Caco-2 (cell line): ENCODE measurements around the gene SPPL2A. TPM values are rescaled to one million over a fixed set of nuclear protein-coding genes. Genes with fewer than 3 reads are reported as not detected.
A peak's percentile ranks its signal among the peaks of the same experiment; 100 is the strongest.

Experiments
- BruUV-seq: library from RNA; stranded (reverse); fragments of 400-500 nt; replicated peaks from 2 replicates; lab custom pipeline; 2021; lab: Mats Ljungman, UMichigan
- CTCF ChIA-PET: fragments of 300-600 bp; sonication (Branson Sonifier 250); formaldehyde crosslinking; loops from one replicate; lab custom pipeline; 2022; ENCODE audit warnings: antibody characterized with exemption; lab: Charles Lee
- POLR2A ChIA-PET: fragments of 300-600 bp; sonication (Branson Sonifier 250); formaldehyde crosslinking; loops from one replicate; lab custom pipeline; 2022; ENCODE audit warnings: antibody characterized with exemption; lab: Charles Lee
- DNase-seq, 2 experiments: peaks; one replicate each; pipeline versions ENCODE4 v3.0.0 to v3.0.0-alpha.2; 2020 to 2022
- H3K27me3 ChIP-seq: replicated peaks from 2 replicates; pipeline ENCODE4 v1.6.0; 2011; ENCODE audit warnings: low read length; ENCODE audit not compliant: control insufficient read depth, insufficient read depth
- H3K36me3 ChIP-seq: 2 replicates; pipeline ENCODE4 v1.5.1; 2011; ENCODE audit warnings: low read length; ENCODE audit not compliant: control insufficient read depth, insufficient read depth
- H3K4me1 ChIP-seq: fragments of 250-450 bp; sonication (Bioruptor Pico); 2 replicates; pipeline ENCODE4 v1.5.1; 2020; ENCODE audit warnings: mild to moderate bottlenecking
- H3K4me3 ChIP-seq: 2 replicates; pipeline ENCODE4 v1.5.1; 2011; ENCODE audit warnings: low read depth, mild to moderate bottlenecking, control low read depth, low read length
- H3K9me3 ChIP-seq: fragments of 250-450 bp; sonication (Bioruptor Pico); 2 replicates; pipeline ENCODE4 v1.5.1; 2020; ENCODE audit warnings: mild to moderate bottlenecking, moderate library complexity
- H3K27ac Mint-ChIP-seq: one replicate; pipeline ENCODE4 v1.8.0; 2022; ENCODE audit warnings: mixed read lengths; ENCODE audit not compliant: unreplicated experiment
- H3K27me3 Mint-ChIP-seq: one replicate; pipeline ENCODE4 v1.8.0; 2022; ENCODE audit warnings: mixed read lengths; ENCODE audit not compliant: insufficient read depth, unreplicated experiment
- H3K36me3 Mint-ChIP-seq: one replicate; pipeline ENCODE4 v1.8.0; 2022; ENCODE audit warnings: mild to moderate bottlenecking, mixed read lengths; ENCODE audit not compliant: insufficient read depth, unreplicated experiment
- H3K4me1 Mint-ChIP-seq: one replicate; pipeline ENCODE4 v1.8.0; 2022; ENCODE audit warnings: low read depth, mixed read lengths; ENCODE audit not compliant: unreplicated experiment
- H3K4me3 Mint-ChIP-seq: one replicate; pipeline ENCODE4 v1.8.0; 2022; ENCODE audit warnings: mild to moderate bottlenecking, moderate library complexity, mixed read lengths; ENCODE audit not compliant: unreplicated experiment
- H3K9me3 Mint-ChIP-seq: one replicate; pipeline ENCODE4 v1.8.0; 2022; ENCODE audit warnings: mixed read lengths; ENCODE audit not compliant: unreplicated experiment
- CTCF ChIP-seq, 2 experiments: fragments of 200-600 bp in 1 of 2; IDR thresholded peaks; 1 replicate in 1 of 2; 2 replicates in 1 of 2; pipeline versions ENCODE4 v1.5.1 to v1.8.0; 2011 to 2022; ENCODE audit warnings: antibody characterized with exemption in 1 of 2, control low read depth in 1 of 2, inconsistent platforms in 1 of 2, low read depth in 1 of 2, low read length in 1 of 2, mild to moderate bottlenecking in 1 of 2, moderate library complexity in 1 of 2; ENCODE audit not compliant: insufficient read depth in 1 of 2, severe bottlenecking in 1 of 2, unreplicated experiment in 1 of 2
- intact Hi-C: fragments of 100-400 bp; cut with micrococcal nuclease; formaldehyde crosslinking; loops from one replicate; pipeline ENCODE4 v1.10.0; 2022; ENCODE audit not compliant: unreplicated experiment
- total RNA-seq: library from RNA; stranded (reverse); gene quantifications from 2 replicates; pipeline ENCODE4 v1.2.3, GENCODE V29; 2022

Gene SPPL2A
- total RNA-seq, 1 experiment from 2014 or later, result 131 TPM

- Mint-ChIP-seq H3K27me3 (no peaks in the 10 kb centered on the region), H3K9me3 (no peaks in the 10 kb centered on the region), H3K27ac (peak overlapping the region; percentile 43), H3K36me3 (peaks cover 84% of the 10 kb centered on the region), H3K4me3 (no peak overlapping the region), H3K4me1 (peaks cover 8% of the 10 kb centered on the region)
- Histone ChIP-seq H3K9me3 (no peaks in the 10 kb centered on the region), H3K27me3 (no peaks in the 10 kb centered on the region), H3K4me3 (no peak overlapping the region), H3K4me1 (0 out of 2 replicates have a peak, but pooled peaks cover 2% of the 10 kb centered on the region), H3K36me3 (no peaks in the 10 kb centered on the region; the same call in none of the 2 replicates)
- no TSS peak for BruUV-seq
- CTCF ChIA-PET, result no interaction called here
- intact Hi-C loops, result no loop called here
- no peak for DNase-seq
- TF ChIP-seq CTCF (IDR thresholded peaks at IDR 0.05; ENCODE audit: insufficient read depth in 1 of 2, low read depth in 1 of 2, low read length in 1 of 2, severe bottlenecking in 1 of 2, unreplicated experiment in 1 of 2), result no peak
- POLR2A ChIA-PET, result no interaction called here
These were observed 99.6 kb downstream of the SPPL2A start for GRCh38 chr15:50665938-50666337.

GRCh38 chr15:50655555-50655954 is 110.0 kb downstream of the SPPL2A start:
- no peak overlapping the region for H3K4me3 ChIP-seq
- DNase-seq, result peak; percentile 24 to 39
- BruUV-seq, result no TSS peak
- no peaks in the 10 kb centered on the region for H3K27me3 ChIP-seq
- Mint-ChIP-seq H3K4me1 (peaks cover 20% of the 10 kb centered on the region), H3K36me3 (peaks cover 90% of the 10 kb centered on the region), H3K27me3 (no peaks in the 10 kb centered on the region), H3K4me3 (peak overlapping the region; percentile 35), H3K9me3 (no peaks in the 10 kb centered on the region), H3K27ac (no peak overlapping the region)
- TF ChIP-seq CTCF (IDR thresholded peaks at IDR 0.05; ENCODE audit: insufficient read depth in 1 of 2, low read depth in 1 of 2, low read length in 1 of 2, severe bottlenecking in 1 of 2, unreplicated experiment in 1 of 2), result no peak
- 0 out of 2 replicates have a peak, but pooled peaks cover 10% of the 10 kb centered on the region for H3K4me1 ChIP-seq
- H3K9me3 ChIP-seq, result no peaks in the 10 kb centered on the region
- CTCF ChIA-PET, result no interaction called here
- POLR2A ChIA-PET, result interaction anchor here (0.7 kb wide), 1 partner anchor 63 kb away, joined by 6 read pairs; no protein-coding TSS in a partner anchor
- H3K36me3 ChIP-seq, result no peaks in the 10 kb centered on the region
- intact Hi-C loops, result no loop called here

GRCh38 chr15:50653156-50653743 is 112.3 kb downstream of the SPPL2A start:
- intact Hi-C loops, result no loop called here
- no TSS peak for BruUV-seq
- CTCF ChIA-PET, result no interaction called here
- no peaks in the 10 kb centered on the region for H3K9me3 ChIP-seq
- H3K36me3 ChIP-seq, result peaks cover 1% of the 10 kb centered on the region; the same call in 1 of the 2 replicates
- POLR2A ChIA-PET, result no interaction called here
- no peak for TF ChIP-seq CTCF (IDR thresholded peaks at IDR 0.05; ENCODE audit: insufficient read depth in 1 of 2, low read depth in 1 of 2, low read length in 1 of 2, severe bottlenecking in 1 of 2, unreplicated experiment in 1 of 2)
- no peak for DNase-seq
- H3K4me1 Mint-ChIP-seq, result peaks cover 20% of the 10 kb centered on the region
- 0 out of 2 replicates have a peak, but pooled peaks cover 10% of the 10 kb centered on the region for H3K4me1 ChIP-seq
- H3K27me3 ChIP-seq, result no peaks in the 10 kb centered on the region
- H3K4me3 Mint-ChIP-seq, result no peak overlapping the region
- no peaks in the 10 kb centered on the region for H3K9me3 Mint-ChIP-seq
- no peaks in the 10 kb centered on the region for H3K27me3 Mint-ChIP-seq
- no peak overlapping the region for H3K4me3 ChIP-seq
- peak overlapping the region; percentile 77 for H3K27ac Mint-ChIP-seq
- peaks cover 91% of the 10 kb centered on the region for H3K36me3 Mint-ChIP-seq
